ENCODE data around the gene CACNB4. TPM values are rescaled to one million over a fixed set of nuclear protein-coding genes. Genes with fewer than 3 reads are reported as not detected.

The CACNB4 gene
- total and polyA plus RNA-seq, 10 of the 15 experiments (the other 5 are each of a cell fraction or from before 2014, with no cell fraction given): 2.0 to 21.6 (median 9.3) TPM

DNA sequence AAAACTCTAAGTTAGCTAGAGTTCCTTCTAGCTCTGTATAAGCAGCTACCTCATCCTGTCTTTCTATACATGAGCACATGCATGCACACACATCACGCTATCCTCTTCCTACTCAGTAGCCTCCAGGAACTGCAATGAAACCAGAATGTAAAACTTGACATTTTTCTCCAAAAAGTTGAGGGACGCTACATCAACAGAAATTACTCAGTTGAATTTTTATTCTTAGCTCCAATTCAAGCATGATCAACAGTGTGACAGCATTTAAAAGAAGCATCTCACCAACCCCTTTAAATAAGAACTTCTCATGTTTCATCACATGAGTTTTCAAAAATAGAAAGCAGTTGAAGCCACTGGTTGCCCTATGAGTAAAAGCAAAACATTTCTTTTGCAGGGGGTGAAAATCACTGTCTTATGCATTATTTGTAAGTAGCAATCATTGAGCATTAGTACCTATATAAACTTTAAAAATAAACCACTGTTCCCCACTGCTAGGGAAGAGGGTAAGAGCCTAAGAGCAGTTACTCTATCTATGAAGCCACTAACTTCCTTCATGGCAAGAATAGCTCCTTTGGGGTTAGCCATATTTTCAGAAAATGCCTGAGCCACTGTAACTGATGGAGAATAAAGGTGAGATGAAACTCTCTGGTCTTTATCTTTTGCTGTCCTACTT lies 192.7 kb downstream of the CACNB4 start:
- ChIA-PET POLR2A (interaction anchor here (0.5 to 1.1 kb wide), 2 partner anchors 11 to 175 kb away, joined by 3 to 6 read pairs; no protein-coding TSS in a partner anchor), SMC1A (ENCODE audit: uncharacterized antibody, unreplicated experiment) (interaction anchor here (1.4 kb wide), 1 partner anchor 78 kb away, joined by 3 read pairs; no protein-coding TSS in a partner anchor), CTCF (interaction anchor here (0.7 to 1.2 kb wide), 2 partner anchors 8 to 292 kb away, joined by 3 to 4 read pairs; no protein-coding TSS in a partner anchor), RAD21 (ENCODE audit: unreplicated experiment) (interaction anchor here (1.3 kb wide), 1 partner anchor 25 kb away, joined by 3 read pairs; no protein-coding TSS in a partner anchor)
- in situ Hi-C loops (cut with MboI) (no loop called here), intact Hi-C loops (cut with micrococcal nuclease; ENCODE audit: unreplicated experiment) (no loop called here)
- 0% methylated on average over 2 of the region's 2 CpGs for WGBS (ENCODE audit: insufficient coverage, insufficient replicate concordance, low lambda C conversion rate, missing lambda C conversion rate)
- H3K27me3 ChIP-seq (replicated peaks in 1 of 2; ENCODE audit: control insufficient read depth in 2 of 2, insufficient read depth in 2 of 2, low read length in 1 of 2): no peaks in the 10 kb centered on the region
- no peaks in the 10 kb centered on the region for H3K9me3 ChIP-seq (replicated peaks; ENCODE audit: control insufficient read depth, insufficient read depth, low read length)
- no peak overlapping the region; the same call in none of the 2 replicates for H2AFZ ChIP-seq (ENCODE audit: control insufficient read depth, low read depth, low read length)
- DNase-seq (ENCODE audit: low read depth, low spot score): peak; percentile 20
- no peaks in the 10 kb centered on the region; the same call in 1 of the 2 replicates for H3K79me2 ChIP-seq (ENCODE audit: control insufficient read depth, insufficient read depth, low read length)
- H3K4me2 ChIP-seq (ENCODE audit: control insufficient read depth, insufficient read depth): peak overlapping the region; percentile 49
- no TSS peak for BruUV-seq (replicated peaks)
- no peaks in the 10 kb centered on the region for H4K20me1 ChIP-seq (ENCODE audit: control insufficient read depth, insufficient read depth)
- H3K27ac ChIP-seq (ENCODE audit: control insufficient read depth, insufficient read depth): peak overlapping the region; percentile 13; the same call in 1 of the 2 replicates
- peaks cover 12% of the 10 kb centered on the region for H3K4me1 ChIP-seq (ENCODE audit: control insufficient read depth, insufficient read depth, low read length)
- H3K36me3 ChIP-seq (ENCODE audit: control insufficient read depth in 2 of 2, insufficient read depth in 2 of 2, low read length in 1 of 2): no peaks in the 10 kb centered on the region
- H3K9ac ChIP-seq (ENCODE audit: control insufficient read depth, insufficient read depth, low read length): no peak overlapping the region
- no peak for ATAC-seq
- FAIRE-seq: peak; percentile 68
- no peak overlapping the region for H3K4me3 ChIP-seq
- TF ChIP-seq RAD21 (IDR thresholded peaks at IDR 0.05; ENCODE audit: insufficient read depth, low read depth, low read length): 0 out of 2 replicates have a peak, but pooled peaks have one; percentile 9
- TF ChIP-seq, protein P1, sequence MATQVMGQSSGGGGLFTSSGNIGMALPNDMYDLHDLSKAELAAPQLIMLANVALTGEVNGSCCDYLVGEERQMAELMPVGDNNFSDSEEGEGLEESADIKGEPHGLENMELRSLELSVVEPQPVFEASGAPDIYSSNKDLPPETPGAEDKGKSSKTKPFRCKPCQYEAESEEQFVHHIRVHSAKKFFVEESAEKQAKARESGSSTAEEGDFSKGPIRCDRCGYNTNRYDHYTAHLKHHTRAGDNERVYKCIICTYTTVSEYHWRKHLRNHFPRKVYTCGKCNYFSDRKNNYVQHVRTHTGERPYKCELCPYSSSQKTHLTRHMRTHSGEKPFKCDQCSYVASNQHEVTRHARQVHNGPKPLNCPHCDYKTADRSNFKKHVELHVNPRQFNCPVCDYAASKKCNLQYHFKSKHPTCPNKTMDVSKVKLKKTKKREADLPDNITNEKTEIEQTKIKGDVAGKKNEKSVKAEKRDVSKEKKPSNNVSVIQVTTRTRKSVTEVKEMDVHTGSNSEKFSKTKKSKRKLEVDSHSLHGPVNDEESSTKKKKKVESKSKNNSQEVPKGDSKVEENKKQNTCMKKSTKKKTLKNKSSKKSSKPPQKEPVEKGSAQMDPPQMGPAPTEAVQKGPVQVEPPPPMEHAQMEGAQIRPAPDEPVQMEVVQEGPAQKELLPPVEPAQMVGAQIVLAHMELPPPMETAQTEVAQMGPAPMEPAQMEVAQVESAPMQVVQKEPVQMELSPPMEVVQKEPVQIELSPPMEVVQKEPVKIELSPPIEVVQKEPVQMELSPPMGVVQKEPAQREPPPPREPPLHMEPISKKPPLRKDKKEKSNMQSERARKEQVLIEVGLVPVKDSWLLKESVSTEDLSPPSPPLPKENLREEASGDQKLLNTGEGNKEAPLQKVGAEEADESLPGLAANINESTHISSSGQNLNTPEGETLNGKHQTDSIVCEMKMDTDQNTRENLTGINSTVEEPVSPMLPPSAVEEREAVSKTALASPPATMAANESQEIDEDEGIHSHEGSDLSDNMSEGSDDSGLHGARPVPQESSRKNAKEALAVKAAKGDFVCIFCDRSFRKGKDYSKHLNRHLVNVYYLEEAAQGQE (IDR thresholded peaks at IDR 0.05; ENCODE audit: low read depth, low read length): no peak
- 0 out of 2 replicates have a peak, but pooled peaks have one; percentile 16 for TF ChIP-seq CBX5 (IDR thresholded peaks at IDR 0.05; ENCODE audit: low read depth)
- no peak for TF ChIP-seq EED (IDR thresholded peaks at IDR 0.05; ENCODE audit: low read depth)
- peak; percentile 38 for TF ChIP-seq MEF2B (IDR thresholded peaks at IDR 0.05; ENCODE audit: partially characterized antibody, poor library complexity, severe bottlenecking)
- no peak for TF ChIP-seq ZNF622 (IDR thresholded peaks at IDR 0.05)
- TF ChIP-seq NR2F1 (conservative IDR thresholded peaks at IDR 0.05): no peak
- TF ChIP-seq CREM (IDR thresholded peaks at IDR 0.05; ENCODE audit: low read depth): no peak
- no peak for TF ChIP-seq POLR2AphosphoS2 (IDR thresholded peaks at IDR 0.05; ENCODE audit: low read depth, low read length)
- TF ChIP-seq, protein P2, sequence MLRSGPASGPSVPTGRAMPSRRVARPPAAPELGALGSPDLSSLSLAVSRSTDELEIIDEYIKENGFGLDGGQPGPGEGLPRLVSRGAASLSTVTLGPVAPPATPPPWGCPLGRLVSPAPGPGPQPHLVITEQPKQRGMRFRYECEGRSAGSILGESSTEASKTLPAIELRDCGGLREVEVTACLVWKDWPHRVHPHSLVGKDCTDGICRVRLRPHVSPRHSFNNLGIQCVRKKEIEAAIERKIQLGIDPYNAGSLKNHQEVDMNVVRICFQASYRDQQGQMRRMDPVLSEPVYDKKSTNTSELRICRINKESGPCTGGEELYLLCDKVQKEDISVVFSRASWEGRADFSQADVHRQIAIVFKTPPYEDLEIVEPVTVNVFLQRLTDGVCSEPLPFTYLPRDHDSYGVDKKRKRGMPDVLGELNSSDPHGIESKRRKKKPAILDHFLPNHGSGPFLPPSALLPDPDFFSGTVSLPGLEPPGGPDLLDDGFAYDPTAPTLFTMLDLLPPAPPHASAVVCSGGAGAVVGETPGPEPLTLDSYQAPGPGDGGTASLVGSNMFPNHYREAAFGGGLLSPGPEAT (IDR thresholded peaks at IDR 0.05; ENCODE audit: low read depth): no peak
- TF ChIP-seq NR2C1 (IDR thresholded peaks at IDR 0.05): no peak
- TF ChIP-seq, protein P3, sequence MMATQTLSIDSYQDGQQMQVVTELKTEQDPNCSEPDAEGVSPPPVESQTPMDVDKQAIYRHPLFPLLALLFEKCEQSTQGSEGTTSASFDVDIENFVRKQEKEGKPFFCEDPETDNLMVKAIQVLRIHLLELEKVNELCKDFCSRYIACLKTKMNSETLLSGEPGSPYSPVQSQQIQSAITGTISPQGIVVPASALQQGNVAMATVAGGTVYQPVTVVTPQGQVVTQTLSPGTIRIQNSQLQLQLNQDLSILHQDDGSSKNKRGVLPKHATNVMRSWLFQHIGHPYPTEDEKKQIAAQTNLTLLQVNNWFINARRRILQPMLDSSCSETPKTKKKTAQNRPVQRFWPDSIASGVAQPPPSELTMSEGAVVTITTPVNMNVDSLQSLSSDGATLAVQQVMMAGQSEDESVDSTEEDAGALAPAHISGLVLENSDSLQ (IDR thresholded peaks at IDR 0.05): no peak
- TF ChIP-seq POU2F2 (IDR thresholded peaks at IDR 0.05; ENCODE audit: borderline replicate concordance, low read depth, low read length): no peak
- TF ChIP-seq, protein P4, sequence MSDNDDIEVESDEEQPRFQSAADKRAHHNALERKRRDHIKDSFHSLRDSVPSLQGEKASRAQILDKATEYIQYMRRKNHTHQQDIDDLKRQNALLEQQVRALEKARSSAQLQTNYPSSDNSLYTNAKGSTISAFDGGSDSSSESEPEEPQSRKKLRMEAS (IDR thresholded peaks at IDR 0.05; ENCODE audit: low read depth, low read length): peak; percentile 16; the same call in 1 of the 2 replicates
- TF ChIP-seq NBN (IDR thresholded peaks at IDR 0.05): no peak
- TF ChIP-seq SMAD5 (IDR thresholded peaks at IDR 0.05; ENCODE audit: low read depth): no peak
- TF ChIP-seq CHD4 (IDR thresholded peaks at IDR 0.05): no peak
- TF ChIP-seq RFX5 (IDR thresholded peaks at IDR 0.05; ENCODE audit: low read depth, low read length): no peak
